ENCODE results near the gene MSL2. TPM values are rescaled to one million over a fixed set of nuclear protein-coding genes. Genes with fewer than 3 reads are reported as not detected.
A peak's percentile ranks its signal among the peaks of the same experiment; 100 is the strongest.
"Not testable (repeated sequence)": the region's sequence is repeated elsewhere in the genome, so short reads cannot be mapped to it uniquely, and the experiment has no call there.

The MSL2 gene
- total RNA-seq, 1 donor from 2014 or later = 17.5 TPM

GRCh38 chr3:136207489-136208115, 11.5 kb upstream of the MSL2 start:
- TF ChIP-seq CTCF (IDR thresholded peaks at IDR 0.05; ENCODE audit: insufficient read depth, low read length, poor library complexity, severe bottlenecking) = no peak
- DNase-seq (ENCODE audit: low read depth) = no peak
- no peaks in the 10 kb centered on the region for H3K36me3 ChIP-seq (ENCODE audit: control insufficient read depth, insufficient read depth, low read length)
- H3K4me3 ChIP-seq (ENCODE audit: low read depth, low read length) = no peak overlapping the region
- no peaks in the 10 kb centered on the region for H3K27me3 ChIP-seq (ENCODE audit: control insufficient read depth, insufficient read depth, low read length)

GRCh38 chr3:136199219-136199618, 3.1 kb upstream of the MSL2 start:
- not testable (repeated sequence) for H3K27me3 ChIP-seq (ENCODE audit: control insufficient read depth, insufficient read depth, low read length); DNase-seq (ENCODE audit: low read depth); H3K4me3 ChIP-seq (ENCODE audit: low read depth, low read length); H3K36me3 ChIP-seq (ENCODE audit: control insufficient read depth, insufficient read depth, low read length)

- H3K4me3 ChIP-seq (ENCODE audit: low read depth, low read length); H3K27me3 ChIP-seq (ENCODE audit: control insufficient read depth, insufficient read depth, low read length); H3K36me3 ChIP-seq (ENCODE audit: control insufficient read depth, insufficient read depth, low read length); DNase-seq (ENCODE audit: low read depth): not testable (repeated sequence)
Measured at GRCh38 chr3:136198462-136199078, 2.4 kb upstream of the MSL2 start.

- H3K27me3 ChIP-seq (ENCODE audit: control insufficient read depth, insufficient read depth, low read length) = no peaks in the 10 kb centered on the region
- H3K4me3 ChIP-seq (ENCODE audit: low read depth, low read length) = peak overlapping the region; percentile 89
- no peaks in the 10 kb centered on the region for H3K36me3 ChIP-seq (ENCODE audit: control insufficient read depth, insufficient read depth, low read length)
- no peak for TF ChIP-seq CTCF (IDR thresholded peaks at IDR 0.05; ENCODE audit: insufficient read depth, low read length, poor library complexity, severe bottlenecking)
- no peak for DNase-seq (ENCODE audit: low read depth)
Measured at GRCh38 chr3:136197159-136197793, 1.1 kb upstream of the MSL2 start.

- Histone ChIP-seq H3K27me3 (ENCODE audit: control insufficient read depth, insufficient read depth, low read length) (no peaks in the 10 kb centered on the region), H3K36me3 (ENCODE audit: control insufficient read depth, insufficient read depth, low read length) (no peaks in the 10 kb centered on the region), H3K4me3 (ENCODE audit: low read depth, low read length) (peak overlapping the region; percentile 89)
- peak; percentile 97 for DNase-seq (ENCODE audit: low read depth)
- no peak for TF ChIP-seq CTCF (IDR thresholded peaks at IDR 0.05; ENCODE audit: insufficient read depth, low read length, poor library complexity, severe bottlenecking)
Measured at GRCh38 chr3:136196401-136197158, 445 bp upstream of the MSL2 start.

- Histone ChIP-seq H3K27me3 (ENCODE audit: control insufficient read depth, insufficient read depth, low read length) (no peaks in the 10 kb centered on the region), H3K36me3 (ENCODE audit: control insufficient read depth, insufficient read depth, low read length) (no peaks in the 10 kb centered on the region), H3K4me3 (ENCODE audit: low read depth, low read length) (peak overlapping the region; percentile 89)
- no peak for DNase-seq (ENCODE audit: low read depth)
- TF ChIP-seq CTCF (IDR thresholded peaks at IDR 0.05; ENCODE audit: insufficient read depth, low read length, poor library complexity, severe bottlenecking) = no peak
Measured at GRCh38 chr3:136195258-136196063, 674 bp downstream of the MSL2 start.
